DMS 273 treated with DMSO at 0.1 percent for 48 hours (cell line): Measurements from ENCODE around the gene PSAP.
"Not testable (repeated sequence)": the region's sequence is repeated elsewhere in the genome, so short reads cannot be mapped to it uniquely, and the experiment has no call there.

Source experiments
- DNase-seq: peaks from one replicate; lab custom pipeline; 2025; lab: John Stamatoyannopoulos, UW

The PSAP gene

DNA sequence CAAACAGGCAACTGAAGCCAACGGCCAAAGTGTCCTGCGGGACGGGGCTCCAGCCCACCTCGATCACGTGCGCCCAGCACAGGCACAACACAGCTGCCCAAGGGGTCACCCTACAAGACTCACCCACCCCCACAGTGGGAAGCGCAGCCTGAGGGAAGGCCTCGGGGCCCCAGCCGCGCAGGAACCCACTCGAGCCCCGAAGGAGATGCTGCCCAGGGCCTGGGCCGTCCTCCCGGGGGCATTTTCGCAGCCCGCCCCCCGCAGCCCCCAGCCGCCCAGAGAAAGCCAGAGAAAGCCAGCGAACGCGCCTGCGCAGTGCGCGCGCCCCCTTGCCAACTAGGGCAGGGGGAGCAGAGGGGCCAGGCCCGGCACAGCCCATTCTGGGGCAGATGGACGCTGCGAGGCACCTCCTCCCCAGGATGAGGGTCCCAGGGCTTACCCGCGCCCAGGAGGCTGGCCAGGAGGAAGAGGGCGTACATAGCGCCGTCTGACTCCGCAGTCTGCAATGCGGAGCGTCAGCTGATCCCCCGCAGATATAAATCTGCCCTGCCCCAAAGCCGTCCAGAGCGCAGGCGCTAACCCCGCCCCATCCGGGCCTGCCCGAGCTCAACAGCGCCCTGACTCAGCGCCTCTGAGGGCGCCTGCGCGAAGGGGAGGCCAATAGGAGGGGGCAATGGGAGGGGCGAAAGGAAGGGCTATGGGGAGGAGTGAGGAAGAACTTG is at the start of gene PSAP:
TSS of gene PSAP (minus strand) at position 509 of the 722 bp plus-strand sequence. CDS start at position 479, 30 bp downstream.
- DNase-seq: peak; percentile 78

DNA sequence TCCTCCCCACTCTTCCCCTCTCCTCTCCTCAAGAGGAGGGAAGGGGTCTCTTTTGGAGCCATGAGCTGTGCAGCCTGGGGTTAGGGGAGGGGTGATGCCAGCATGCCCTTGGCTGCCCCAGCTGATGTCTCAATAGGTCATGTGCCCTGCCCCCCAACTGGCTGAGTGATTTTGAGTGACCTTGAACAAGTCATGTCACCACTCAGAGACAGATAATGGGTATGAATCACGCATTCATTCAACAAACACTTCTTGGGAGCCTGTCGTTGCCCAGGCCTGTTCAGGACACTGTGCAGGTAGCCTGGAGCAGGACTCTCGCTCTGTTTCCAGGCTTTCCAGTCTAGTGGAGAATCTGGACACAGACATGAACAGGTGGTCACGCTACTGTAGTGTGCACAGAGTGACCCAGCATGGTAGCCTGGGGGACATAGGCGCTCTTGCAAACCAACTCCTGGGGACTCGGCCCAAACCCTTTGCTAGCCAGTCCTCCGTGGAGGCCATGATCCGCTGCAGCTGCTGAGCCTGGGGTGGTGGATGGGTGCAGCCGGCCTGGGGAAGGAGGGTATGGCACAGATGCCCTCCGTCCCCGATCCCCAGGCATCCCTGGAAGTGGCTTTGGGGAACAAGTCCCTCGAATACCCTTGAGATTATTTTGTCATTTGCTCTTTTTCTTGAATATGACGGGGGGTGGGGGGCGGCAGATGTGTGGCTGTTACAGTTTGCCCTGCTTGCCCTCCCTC is 49.6 kb upstream of the PSAP start:
- DNase-seq: no peak

DNA sequence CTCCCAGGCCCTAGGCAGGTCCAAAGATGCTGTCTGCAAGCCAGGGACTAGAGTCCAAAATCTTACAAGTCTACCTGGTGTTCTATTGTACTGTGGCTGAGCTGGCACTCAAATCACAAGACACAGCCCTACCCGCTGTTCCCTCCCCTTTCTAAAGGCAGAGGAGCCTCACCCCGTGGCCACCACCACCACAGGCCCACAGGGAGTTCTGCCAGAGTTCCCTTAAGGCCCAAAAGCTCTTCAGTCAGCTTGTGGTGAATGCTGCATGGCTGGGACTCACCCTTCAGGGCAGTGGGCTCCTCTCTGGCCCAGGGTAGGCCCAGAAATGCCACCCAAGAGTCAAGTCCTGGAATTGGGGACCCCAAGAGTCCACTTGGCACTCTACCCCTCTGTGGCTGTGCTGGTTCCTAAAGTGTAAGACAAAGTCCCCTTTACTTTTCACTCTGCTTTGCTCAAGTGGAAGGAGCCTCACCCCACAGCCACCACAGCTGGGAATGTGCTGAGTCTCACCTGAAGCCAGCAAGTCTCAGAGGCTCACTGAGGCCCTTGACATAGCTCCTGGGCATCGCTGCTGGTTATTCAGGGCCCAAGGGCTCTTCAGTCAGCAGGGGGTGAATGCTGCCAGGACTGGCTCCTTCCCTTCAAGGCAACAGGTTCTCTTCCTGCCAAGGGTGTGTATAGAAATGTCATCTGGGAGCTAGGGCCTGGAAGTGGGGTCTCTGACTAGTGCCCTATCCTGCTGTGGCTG is 48.8 kb upstream of the PSAP start:
- DNase-seq: no peak

DNA sequence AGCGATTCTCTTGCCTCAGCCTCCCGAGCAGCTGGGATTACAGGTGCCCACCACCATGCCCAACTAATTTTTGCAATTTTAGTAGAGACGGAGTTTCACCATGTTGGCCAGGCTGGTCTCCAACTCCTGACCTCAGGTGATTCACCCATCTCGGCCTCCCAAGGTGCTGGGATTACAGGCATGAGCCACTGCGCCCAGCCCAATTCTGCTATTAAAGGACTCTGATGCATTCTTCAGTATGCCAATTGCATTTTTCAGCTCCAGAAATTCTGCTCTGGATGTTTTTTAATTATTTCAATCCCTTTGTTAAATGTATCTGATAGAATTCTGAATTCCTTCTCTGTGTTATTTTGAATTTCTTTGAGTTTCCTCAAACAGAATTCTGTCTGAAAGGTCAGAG is 47.3 kb upstream of the PSAP start:
- not testable (repeated sequence) for DNase-seq

DNA sequence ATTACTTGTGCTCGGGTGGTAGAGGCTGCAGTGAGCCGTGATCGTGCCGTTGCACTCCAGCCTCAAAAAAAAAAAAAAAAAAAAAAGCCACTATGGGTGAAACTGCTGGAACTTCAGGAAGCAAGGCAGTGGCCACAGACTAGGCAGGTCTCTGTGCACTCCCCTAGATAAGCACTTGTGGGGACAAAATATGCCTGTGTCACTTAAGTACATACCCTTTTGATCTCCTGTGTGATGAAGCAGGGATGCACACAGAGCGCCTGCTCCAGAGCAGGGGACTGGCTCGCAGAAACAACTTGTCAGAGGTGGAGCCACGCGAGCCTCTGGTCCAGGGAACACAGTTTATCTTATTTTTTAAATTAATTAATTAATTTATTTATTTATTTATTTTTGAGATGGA is 42.9 kb upstream of the PSAP start:
- DNase-seq: no peak

DNA sequence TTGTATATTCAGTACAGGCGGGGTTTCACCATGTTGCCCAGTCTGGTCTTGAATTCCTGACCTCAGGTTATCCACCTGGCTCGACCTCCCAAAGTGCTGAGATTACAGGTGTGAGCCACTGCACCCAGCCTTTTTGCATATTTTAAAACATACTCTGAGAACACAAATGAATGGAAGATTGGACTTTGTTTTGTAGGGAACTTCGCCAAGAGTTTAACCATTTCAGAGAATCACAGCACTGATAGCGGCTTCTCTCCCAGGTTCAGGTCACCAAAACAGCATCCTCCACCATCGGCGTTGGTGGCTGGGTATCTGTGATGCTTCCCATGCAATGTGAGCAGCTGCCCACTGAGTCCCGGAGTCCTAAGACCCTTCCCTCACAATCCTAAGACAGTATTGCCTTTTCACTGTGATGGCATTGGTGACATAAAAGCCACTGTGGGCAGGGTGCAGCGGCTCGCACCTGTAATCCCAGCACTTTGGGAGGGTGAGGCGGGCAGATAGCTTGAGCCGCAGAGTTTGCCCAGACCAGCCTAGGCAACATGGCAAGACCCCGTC is 42.3 kb upstream of the PSAP start:
- DNase-seq: no peak

DNA sequence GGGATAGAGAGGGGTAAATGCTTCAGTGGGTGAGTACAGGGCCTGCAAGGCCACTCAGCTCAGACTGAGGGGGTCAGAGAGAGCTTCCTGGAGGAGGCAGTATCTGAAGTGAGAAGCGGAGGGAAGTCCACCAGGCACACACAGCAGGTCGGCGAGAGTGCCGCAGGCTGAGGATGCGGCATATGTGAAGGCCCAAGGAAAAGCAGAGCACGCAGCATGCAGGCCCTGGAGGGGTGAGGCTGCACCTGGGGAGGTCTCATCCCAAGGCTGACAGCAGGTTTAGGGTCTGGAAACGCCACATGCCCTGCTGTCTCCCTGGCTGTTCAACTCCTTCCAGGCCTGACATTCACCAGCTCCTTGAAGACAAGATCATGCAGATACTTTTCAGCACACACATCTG is 40.4 kb upstream of the PSAP start:
- no peak for DNase-seq

DNA sequence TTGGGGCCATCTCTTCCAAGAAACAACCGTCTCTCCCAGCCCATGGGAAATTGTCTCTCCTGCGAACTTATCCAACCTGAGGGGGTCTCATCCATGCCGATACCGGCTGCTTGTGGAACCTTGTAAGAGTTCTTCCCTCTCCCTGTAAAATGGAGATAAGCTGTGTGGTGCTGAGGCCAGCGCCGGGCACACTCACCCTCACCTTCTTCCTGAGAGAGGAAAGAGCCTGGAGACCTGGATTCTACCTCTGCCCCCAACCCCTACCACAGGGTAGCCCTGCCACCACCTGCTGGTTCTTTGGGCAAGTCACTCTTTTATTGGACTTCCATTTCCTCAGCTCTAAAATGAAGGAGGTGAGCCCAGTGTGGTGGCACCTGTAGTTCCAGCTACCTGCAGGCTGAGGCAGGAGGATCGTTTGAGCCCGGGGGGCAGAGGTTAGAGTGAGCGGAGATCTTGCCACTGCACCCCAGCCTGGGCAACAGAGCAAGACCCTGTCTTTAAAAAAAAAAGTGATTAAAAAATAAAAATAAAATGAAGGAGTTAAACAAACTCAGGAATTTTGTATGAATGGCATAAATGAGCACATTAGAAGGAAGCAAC is 38.4 kb upstream of the PSAP start:
- no peak for DNase-seq

DNA sequence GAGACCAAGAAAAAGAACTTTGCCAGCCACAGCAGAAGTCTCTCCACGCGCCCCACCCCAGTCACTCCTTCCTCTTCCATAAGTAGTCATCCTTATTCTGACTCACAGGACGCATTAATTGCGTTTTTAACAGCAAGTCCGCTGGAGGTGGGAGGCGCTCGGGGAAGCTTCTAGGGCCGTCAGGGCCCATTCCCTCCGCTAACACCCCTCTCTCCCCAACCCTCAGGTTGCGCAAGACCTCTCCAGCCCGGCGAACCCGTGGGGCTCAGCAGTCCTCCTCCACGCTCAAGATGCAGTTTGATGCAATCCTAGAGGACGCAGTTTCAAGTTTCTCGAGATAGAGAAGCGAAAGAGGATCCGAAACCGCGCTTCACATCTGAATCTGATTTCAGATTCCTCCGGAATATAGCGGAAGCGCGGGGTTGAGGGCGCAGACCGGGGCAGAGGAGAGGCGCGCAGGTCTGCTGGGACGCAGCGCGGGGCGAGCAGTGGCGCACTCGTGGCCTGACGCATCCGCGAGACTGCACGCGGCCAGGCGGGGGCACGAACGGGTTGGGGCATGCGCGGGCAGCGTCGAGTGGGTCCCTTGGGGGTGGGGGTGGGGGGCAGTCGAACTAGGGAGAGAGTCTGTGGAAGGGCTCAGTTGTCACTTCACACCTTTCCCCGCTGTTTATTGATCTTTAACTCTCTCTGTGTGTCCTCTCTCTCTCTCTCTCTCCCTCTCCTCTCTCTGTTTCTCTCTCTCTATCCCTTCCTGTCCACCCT is 37.8 kb upstream of the PSAP start:
- peak; percentile 38 for DNase-seq

DNA sequence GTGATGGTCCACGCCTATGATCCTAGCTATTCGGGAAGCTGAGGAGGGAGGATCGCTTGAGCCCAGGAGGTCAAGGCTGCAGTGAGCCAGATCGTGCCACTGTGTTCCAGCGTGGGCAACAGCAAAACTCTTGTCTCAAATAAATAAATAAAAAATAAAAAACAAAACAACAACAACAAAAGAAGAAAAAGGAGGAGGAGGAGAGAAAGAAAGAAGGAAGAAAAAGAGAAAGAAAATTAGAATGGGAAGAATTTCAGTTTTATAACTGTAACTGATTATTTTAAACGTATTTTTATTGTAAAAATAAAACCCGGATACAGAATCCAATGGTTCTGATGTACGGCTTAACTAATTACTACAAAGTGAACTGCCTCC is 37.2 kb upstream of the PSAP start:
- DNase-seq: no peak

DNA sequence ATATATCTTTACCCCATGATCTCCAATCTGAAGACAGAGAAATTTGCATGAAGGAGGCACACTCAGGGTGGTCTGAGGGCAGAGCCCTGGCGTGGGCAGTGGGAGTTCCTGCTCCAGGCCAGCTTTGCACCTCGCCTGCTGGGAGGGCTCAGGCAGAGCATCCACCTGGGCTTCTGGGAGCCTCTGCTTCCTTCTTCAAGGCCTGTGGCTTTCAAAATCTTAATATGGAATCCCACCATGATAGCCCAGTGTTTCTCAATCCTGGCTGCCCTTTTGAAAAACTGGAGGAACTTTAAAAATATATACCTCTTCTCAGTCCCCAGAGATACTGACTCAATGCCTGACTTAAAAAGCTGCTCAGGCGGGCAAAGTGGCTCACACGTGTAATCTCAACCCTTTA is 36.7 kb upstream of the PSAP start:
- no peak for DNase-seq

DNA sequence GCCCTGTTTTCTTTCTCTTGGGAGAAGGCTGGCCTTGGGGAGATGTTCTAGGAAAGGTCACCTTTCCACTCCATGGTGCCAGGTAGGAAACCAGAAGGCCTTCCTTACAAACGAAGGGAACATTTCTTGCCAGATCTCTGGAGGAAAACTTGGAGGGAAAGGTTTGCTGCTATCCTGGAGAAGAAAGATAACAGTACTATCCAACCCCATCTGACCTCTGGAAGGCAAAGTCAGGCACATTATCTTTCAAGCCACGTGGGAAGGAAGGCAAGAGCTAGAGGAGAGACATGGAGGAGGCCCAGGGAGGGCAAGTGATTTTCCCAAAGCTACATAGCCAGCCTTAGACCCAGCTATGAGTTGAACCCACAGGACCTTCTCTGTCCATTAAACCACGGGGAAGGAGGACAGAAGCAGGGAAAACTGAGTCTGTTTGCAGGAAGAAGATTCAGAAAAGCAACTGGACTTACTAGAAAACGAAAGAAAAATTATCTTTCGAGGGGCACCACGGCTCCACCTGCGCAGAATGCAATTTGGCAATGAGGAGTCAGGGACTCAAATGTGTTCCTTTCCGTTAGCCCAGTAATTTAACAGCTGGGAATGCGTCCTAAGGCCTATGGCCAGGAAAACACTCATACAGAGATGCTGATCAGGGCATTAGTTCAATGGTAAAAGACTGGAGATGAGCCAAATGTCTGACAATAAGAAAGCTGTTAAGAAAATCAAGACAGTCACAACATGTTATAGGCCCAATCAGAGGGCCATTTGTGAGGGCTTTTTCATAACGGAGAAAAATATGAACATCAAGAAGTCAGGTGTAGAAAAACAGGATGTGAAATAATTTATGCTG is 32.0 kb upstream of the PSAP start:
- no peak for DNase-seq

DNA sequence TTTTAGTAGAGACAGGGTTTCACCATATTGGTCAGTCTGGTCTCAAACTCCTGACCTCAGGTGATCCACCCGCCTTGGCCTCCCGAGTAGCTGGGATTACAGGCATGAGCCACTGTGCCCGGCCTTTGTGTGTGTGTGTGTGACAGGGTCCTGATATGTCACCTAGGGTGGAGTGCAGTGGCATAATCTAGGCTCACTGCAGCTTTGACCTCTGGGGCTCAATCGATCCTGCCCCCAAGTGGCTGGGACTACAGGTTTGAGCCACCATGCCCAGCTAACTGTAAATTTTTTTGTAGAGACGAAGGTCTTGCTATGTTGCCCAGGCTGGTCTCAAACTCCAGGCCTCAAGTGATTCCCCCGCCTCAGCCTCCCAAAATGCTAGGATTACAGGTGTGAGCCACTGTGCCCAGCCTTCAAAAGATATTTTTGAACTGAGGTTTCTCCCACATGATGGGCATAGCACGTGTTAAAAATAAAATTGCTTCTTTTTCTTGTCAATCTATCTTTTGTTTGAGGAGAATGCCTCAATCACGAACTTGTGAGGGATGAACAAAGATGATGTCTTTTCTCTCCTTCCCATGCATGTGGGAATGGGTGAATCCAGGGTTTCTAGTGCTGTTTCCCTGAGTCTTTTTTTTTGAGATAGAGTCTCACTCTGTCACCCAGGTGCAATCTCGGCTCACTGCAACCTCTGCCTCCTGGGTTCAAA is 30.8 kb upstream of the PSAP start:
- no peak for DNase-seq

DNA sequence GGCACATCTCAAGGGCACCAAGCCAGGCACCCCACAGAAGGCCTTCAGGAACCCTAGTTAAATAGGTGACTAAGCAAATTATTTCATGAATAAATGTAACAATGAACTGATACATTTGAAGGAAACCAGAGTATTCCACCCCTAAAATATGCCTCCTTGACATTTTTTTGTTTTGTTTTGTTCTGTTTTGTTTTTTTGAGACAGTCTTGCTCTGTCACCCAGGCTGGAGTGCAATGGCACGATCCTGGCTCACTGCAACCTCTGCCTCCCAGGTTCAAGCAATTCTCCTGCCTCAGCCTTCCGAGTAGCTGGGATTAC is 30.2 kb upstream of the PSAP start:
- not testable (repeated sequence) for DNase-seq

DNA sequence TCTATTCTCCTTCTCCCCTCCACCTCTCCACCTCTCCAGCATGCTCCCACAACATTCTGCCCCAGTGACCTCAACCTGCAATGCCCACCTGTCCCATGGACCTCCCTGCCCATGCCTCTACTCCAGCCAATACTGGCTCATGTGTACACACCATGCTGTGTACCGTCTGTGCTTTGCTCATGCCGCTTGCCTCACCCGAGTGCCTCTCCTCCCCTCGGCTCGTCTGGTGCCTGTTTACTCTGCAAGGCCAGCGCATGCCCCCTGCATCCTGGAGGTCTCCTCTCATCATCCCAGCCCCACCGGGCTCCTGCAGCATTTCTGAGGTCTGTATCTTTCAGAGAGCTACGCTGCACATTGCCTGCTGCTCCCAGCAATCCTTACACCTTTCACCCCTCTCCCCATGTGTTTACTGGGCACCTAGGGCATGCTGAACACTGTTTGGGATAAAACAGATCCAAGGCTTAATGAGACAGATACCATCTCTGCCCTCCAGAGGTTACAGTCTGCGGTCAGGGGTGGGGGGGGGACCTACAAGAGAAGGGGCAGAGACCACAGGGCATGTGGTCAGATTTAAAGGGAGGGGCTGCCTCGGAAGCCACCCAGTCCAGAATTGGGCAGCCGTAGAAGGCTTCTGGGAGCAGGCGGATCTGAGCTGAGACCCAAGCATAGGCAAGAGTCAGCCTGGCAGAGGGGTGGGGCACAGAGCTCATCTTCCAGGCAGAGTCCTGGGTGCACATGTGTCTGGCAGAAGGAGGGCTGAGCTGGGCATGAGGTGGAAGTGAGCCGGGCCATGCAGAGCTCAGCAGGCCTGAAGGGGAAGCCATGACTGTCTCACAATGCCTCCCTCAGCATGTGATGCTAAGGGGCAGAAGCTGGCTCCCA is 29.6 kb upstream of the PSAP start:
- peak; percentile 2 for DNase-seq

DNA sequence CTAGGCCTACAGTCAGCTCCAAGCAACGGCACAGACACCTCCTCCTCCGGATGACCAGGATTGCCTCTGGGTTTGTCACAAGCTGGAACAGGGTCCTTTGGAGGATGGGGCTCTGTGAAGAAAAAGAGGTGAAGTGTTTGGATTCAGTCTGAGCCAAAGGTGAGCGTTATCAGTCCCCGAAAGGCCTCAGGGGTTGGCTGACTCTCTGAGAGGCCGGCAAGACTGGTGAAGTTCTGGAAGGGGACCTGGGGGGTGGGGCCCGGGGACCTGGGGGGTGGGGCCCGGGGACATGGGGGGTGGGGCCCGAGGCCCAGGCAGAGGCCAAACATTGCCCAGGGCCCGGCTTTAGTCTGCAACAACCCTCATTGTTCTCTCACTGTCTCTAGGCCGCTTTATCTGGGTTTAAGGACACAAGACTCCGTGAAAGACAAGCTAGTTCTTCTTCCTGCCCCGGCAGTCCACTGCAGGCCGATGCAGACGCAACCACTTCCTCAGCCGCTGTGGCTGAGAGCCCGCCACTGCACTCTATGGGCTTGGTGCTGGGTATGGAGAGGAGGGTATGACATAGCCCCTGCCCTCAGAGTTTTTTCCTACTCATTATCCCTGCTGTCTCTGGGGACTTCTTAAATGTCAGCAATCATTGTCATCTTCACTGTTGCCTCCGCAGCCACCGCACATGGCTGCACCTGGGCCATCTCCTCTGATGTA is 27.4 kb upstream of the PSAP start:
- no peak for DNase-seq

DNA sequence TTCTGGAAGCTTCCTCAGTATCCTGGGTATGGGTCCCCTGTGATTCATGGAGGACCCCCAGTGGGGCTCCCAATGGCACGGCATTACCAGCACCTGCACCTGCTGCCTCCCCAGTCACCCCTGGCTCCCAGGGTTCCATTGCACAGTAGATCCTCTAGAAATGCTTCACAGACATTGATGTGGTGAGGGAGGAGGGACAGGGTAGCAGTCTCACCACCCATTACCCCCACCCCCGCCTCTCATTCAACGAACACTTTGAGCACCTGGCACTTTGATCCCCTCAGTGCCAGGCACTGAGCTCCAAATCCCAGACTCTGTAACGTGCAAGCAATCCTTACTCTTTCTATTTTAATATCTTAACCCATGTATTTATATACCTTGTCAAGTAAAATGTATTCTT is 26.8 kb upstream of the PSAP start:
- DNase-seq: no peak

DNA sequence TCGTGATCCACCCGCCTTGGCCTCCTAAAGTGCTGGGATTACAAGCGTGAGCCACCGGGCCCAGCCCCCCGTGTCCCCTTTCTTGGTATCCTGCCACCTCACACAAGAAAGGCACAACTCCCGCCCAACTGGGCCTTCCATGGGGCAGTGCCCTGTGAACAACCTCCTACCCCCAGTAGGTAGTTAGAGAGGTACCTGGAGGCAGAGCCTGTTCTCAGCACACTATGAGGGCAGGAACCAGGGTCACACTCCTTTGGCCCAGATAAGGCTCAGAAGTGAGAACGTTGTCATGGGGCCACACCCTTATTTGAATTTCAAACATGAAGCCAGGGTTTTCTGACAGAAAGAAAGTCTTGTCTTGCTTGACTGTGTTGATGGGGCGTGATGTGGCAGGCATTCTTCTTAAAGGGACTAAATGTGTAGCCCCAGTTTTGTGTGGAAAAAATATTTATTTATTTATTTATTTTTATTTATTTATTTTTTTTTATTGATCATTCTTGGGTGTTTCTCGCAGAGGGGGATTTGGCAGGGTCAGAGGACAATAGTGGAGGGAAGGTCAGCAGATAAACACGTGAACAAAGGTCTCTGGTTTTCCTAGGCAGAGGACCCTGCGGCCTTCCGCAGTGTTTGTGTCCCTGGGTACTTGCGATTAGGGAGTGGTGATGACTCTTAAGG is 23.8 kb upstream of the PSAP start:
- not testable (repeated sequence) for DNase-seq
